ENCODE data around the gene GRIFIN. TPM values are rescaled to one million over a fixed set of nuclear protein-coding genes. Genes with fewer than 3 reads are reported as not detected.

Gene GRIFIN
- total and polyA plus RNA-seq, 12 donors, result not detected

DNA sequence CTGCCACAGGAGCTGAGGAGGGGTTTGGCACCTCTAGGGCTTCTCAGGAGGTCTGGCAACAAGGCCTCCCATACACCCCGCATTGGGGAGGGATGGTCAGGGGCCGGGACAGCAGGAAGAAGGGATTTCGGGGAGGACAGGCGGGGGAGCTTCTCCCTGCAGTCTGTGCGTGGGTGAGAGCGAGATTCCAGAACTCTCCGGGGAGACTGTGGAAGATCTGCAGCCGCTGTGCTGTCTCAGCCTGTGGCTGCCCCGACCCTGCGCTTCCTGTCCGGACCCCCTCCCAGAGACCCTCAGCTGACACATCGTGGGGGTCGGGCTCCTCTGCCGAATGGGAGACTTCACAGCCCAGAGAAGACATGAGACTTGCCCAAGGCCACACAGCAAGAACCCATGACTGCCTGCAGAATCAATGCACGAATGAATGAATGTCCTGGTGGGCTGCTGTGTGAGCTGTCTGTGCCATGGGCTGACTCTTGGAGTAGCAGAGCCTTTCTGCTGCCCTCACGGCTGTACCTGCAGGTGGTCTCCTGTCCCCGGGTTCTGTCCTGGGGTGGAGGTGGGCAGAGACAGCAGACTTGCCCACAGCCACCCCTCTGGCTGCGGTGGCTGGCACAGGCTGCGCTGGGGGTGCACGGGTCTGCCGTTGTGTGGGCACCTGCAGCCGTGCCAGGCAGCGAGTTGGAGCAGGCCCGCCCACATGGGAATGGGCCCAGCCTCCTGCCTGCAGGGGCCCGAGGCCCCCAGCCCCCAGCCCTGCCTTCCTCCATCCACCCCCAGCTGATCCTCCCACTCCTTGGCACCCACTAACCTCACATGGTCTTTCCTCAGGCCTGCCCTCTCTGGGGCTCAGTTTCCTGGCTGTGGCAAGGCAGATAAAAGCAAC is 27.1 kb upstream of the GRIFIN start:
- Histone ChIP-seq H3K9me3 (no peaks in the 10 kb centered on the region), H3K4me3 (no peak overlapping the region), H3K4me1 (peaks cover 3 to 26% (median 17%) of the 10 kb centered on the region in 9 donors), H3K36me3 (no peaks in the 10 kb centered on the region), H3K27me3 (peaks cover 0 to 3% (median 0%) of the 10 kb centered on the region in 7 donors), H3K27ac (no peak overlapping the region)
- TF ChIP-seq, protein P1, sequence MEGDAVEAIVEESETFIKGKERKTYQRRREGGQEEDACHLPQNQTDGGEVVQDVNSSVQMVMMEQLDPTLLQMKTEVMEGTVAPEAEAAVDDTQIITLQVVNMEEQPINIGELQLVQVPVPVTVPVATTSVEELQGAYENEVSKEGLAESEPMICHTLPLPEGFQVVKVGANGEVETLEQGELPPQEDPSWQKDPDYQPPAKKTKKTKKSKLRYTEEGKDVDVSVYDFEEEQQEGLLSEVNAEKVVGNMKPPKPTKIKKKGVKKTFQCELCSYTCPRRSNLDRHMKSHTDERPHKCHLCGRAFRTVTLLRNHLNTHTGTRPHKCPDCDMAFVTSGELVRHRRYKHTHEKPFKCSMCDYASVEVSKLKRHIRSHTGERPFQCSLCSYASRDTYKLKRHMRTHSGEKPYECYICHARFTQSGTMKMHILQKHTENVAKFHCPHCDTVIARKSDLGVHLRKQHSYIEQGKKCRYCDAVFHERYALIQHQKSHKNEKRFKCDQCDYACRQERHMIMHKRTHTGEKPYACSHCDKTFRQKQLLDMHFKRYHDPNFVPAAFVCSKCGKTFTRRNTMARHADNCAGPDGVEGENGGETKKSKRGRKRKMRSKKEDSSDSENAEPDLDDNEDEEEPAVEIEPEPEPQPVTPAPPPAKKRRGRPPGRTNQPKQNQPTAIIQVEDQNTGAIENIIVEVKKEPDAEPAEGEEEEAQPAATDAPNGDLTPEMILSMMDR (IDR thresholded peaks at IDR 0.05), result no peak
- WGBS, 2 donors, result 63 to 65% methylated on average over 25 of the region's 25 CpGs
- ATAC-seq (peak in 3 of 8 donors; percentile 2 to 22 (median 22)), DNase-seq (no peak)
- intact Hi-C loops (cut with DNase I), result no loop called here

GRCh38 chr7:2502647-2502966 is 26.4 kb upstream of the GRIFIN start:
- TF ChIP-seq, protein P1 (IDR thresholded peaks at IDR 0.05), result no peak
- peaks cover 0 to 26% (median 10%) of the 10 kb centered on the region in 9 donors for H3K4me1 ChIP-seq
- H3K4me3 ChIP-seq, result no peak overlapping the region
- 69 to 72% methylated on average over 13 of the region's 13 CpGs for WGBS, 2 donors
- no peaks in the 10 kb centered on the region for H3K9me3 ChIP-seq
- no peak for DNase-seq
- no peak for ATAC-seq
- no peak overlapping the region for H3K27ac ChIP-seq
- H3K27me3 ChIP-seq, result peaks cover 0 to 10% (median 1%) of the 10 kb centered on the region in 7 donors
- no peaks in the 10 kb centered on the region for H3K36me3 ChIP-seq
- intact Hi-C loops (cut with DNase I), result no loop called here

DNA sequence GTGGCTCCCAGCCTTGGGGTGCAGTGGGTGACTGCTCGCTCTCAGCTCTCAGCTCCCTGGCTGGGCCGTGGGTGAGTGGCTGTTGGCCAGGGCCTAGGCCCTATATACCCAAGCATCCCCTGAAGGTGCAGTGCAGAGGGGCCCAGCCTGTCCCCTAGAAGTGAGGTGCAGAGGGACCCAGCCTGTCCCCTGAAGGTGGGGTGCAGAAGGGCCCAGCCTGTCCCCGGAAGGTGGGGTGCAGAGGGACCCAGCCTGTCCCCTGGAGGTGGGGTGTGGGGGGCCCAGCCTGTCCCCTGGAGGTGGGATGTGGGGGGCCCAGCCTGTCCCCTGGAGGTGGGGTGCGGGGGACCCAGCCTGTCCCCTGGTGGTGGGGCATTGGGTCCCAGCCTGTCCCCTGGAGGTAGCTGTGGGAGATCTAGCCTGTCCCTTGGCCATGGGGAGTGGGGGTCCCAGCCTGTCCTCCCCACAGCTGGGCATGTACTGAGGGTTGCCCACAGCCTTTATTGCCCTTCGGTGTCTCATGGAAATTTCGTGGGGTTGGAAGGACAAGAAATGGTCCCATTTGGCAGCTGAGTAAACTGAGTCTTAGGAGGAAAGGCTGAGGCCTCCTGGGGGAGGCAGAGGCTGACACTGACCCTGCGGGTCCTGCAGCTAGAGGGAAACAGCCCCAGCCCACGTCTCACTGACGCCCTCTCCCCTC is 25.9 kb upstream of the GRIFIN start:
- ATAC-seq (no peak), DNase-seq (no peak)
- H3K27ac ChIP-seq, result no peak overlapping the region
- H3K4me3 ChIP-seq, result no peak overlapping the region
- H3K36me3 ChIP-seq, result no peaks in the 10 kb centered on the region
- H3K4me1 ChIP-seq, result peaks cover 0 to 25% (median 5%) of the 10 kb centered on the region in 9 donors
- peaks cover 0 to 15% (median 6%) of the 10 kb centered on the region in 7 donors for H3K27me3 ChIP-seq
- 87 to 96% methylated on average over 8 to 9 of the region's 9 CpGs for WGBS, 2 donors
- no peaks in the 10 kb centered on the region for H3K9me3 ChIP-seq
- intact Hi-C loops (cut with DNase I), result no loop called here
- TF ChIP-seq, protein P1 (IDR thresholded peaks at IDR 0.05), result no peak

GRCh38 chr7:2500701-2501100 is 24.5 kb upstream of the GRIFIN start:
- intact Hi-C loops (cut with DNase I), result no loop called here
- Histone ChIP-seq H3K9me3 (no peaks in the 10 kb centered on the region), H3K4me1 (peaks cover 0 to 25% (median 5%) of the 10 kb centered on the region in 9 donors), H3K36me3 (no peaks in the 10 kb centered on the region), H3K27ac (no peak overlapping the region), H3K27me3 (peaks cover 0 to 16% (median 6%) of the 10 kb centered on the region in 7 donors), H3K4me3 (no peak overlapping the region)
- 93 to 96% methylated on average over 12 of the region's 12 CpGs for WGBS, 2 donors
- ATAC-seq (no peak), DNase-seq (no peak)
- TF ChIP-seq, protein P1 (IDR thresholded peaks at IDR 0.05), result no peak

Data from heart right ventricle (tissue), 16 donors.